Activated CD4-positive, CD25-positive, alpha-beta regulatory T cell treated with anti-CD3 and anti-CD28 coated beads, Interleukin-2, amount 50 U/mL, for 16 hours (primary cell): ENCODE data around the gene CHRM4.

Source experiments
- DNase-seq: peaks from one replicate; pipeline ENCODE4 v3.0.0-alpha.2; 2020; ENCODE audit warnings: low read depth, low spot score

Gene CHRM4

DNA sequence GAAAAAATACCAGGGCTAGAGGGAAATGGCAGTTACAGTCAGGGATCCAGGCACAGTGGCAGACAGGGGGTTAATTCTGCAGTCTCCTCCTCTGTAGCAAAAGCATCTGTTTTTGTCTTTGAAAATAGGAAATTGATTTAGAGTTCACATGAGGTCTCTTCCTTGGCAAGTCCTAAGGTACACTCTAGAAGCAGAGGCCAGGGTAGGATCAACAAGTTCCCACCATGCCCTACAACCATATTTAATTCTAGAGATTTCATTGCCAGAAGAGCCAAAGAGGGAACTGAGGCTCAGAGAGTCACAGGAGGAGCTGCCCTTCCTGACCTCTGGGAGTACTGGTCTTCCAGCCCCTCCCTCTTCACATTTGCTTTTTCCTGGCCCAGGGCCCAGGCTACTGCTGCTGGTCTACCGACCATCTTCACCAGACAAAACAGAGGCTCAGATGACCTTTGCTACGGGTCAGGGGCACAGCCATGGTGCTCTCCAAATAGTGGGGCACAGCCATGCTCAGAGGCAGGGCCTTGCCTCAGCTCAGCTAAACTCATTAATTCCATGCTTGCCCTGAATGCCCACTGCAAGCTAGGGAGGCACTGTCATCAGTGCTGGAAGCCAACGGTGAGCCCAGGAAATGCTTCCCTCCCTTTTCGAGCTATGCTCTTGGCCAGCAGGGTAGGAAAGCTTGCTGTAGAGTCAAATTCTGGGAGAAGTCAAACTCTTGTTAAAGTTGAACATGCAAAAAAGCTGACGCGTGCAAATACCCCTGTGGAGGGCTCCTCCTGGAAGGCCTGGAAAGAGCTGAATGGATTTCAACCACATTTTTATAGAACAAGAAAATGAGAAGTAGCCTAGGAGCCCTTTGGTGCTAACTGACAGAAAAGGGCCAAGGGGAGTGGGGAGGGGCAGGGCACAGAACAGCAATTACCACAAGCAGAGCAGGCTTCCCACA is 11.7 kb upstream of the CHRM4 start:
- no peak for DNase-seq

DNA sequence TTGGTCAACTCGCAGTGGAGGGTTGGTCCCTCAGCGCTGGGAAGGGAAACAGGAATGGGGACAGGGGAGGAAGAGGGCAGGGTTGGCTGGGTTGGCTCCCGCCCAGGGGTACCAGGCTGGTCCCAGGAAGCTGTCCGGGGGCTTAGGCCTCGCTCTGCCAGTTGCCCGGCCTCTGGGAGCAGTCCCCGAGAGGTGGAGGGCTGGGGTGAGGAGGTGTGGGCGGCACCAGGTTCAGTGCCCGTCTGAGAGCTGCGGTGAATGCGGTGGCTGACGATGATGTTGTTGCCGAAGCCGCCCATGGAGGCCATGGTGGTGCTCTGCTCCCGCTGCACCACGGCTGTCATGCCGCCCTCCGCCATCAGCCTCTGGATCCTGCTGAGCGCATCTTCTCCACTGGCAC is 6.0 kb upstream of the CHRM4 start:
- no peak for DNase-seq

DNA sequence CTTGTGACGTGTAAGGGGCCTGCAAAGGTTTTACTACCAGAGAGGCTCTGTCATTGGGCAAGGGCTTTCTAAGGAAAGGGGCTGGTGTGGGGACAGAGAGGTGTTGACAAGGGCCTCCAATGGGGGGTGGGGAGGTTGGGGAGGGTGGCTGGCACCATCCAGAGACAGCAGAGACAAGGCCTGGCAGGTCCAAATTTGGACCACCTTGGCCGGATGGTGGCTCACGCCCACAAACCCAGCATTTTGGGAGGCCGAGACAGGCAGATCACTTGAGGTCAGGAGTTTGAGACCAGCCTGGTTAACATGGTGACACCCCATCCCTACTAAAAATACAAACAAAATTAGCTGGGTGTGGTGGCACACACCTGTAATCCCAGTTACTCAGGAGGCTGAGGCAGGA is 2.2 kb upstream of the CHRM4 start:
- DNase-seq = no peak

GRCh38 chr11:46393231-46393616 is 1.6 kb upstream of the CHRM4 start:
- no peak for DNase-seq

GRCh38 chr11:46392421-46393230 is 1.1 kb upstream of the CHRM4 start:
- DNase-seq = peak; percentile 49

DNA sequence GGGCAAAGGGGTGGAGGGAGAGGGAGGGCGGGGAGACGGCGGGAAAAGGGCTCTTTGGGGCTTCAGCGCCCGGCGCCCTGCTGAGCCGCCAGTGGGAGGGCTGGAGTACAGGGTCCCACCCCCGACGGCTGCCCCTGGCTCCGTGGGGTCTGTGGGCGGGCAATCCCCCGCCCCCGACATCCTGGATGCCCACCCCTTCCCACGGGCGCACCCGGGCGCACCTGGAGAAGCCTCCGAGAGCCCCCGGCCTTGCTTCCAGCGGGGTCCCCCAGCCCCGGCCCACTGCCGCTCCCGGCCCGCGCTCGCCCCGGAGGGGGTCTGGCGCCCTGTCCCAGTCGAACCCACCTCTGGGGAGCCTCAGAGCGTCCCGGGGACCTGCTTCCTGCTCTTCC is 394 bp downstream of the CHRM4 start:
- no peak for DNase-seq

- no peak for DNase-seq
Observed at GRCh38 chr11:46390331-46391171, 1.0 kb downstream of the CHRM4 start.

DNA sequence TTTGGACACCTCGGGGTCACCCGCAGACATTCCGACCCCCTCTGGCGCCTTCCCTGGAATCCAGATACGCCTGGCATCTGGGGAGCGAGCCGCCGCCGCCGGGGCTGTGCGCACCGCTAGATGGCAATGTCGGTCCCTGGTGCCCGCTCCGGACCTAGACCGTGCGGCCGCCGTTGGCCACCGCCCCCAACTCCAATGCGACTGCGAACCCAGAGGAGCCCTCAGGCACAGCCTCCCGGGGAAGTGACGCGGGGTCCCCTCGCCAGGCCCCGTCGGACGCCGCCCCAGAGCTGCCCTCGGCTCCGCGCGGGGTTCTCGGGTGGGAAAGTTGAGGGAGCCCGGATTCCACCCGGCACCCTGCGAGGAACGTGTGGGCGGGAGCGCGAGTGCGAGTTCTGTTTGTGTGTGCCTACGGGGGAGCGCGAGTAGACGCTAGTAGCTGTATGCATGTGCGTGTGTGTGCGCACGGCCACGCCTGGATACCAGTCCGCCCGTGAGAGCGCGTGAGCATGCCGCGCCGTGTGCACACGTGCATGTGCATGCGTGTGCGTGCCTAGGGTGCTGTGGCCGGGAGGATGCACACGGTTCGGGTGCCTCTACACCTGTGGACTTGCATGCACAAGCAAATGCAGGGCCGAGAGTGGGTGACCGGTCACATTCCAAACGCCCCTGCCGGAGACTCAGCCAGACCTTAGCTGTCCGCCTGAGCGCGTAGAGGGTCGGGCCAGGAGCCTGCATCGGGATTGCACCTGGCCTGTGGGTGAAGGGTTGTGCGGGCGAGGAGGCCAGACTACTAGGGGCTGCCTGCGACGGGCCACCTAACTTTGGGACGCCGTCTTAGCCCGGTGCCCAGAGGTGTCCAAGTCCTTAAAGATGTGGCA is 1.9 kb downstream of the CHRM4 start:
- DNase-seq = no peak

GRCh38 chr11:46388619-46389449 is 2.7 kb downstream of the CHRM4 start:
- DNase-seq = no peak

GRCh38 chr11:46387919-46388618 is 3.5 kb downstream of the CHRM4 start:
- DNase-seq = no peak

DNA sequence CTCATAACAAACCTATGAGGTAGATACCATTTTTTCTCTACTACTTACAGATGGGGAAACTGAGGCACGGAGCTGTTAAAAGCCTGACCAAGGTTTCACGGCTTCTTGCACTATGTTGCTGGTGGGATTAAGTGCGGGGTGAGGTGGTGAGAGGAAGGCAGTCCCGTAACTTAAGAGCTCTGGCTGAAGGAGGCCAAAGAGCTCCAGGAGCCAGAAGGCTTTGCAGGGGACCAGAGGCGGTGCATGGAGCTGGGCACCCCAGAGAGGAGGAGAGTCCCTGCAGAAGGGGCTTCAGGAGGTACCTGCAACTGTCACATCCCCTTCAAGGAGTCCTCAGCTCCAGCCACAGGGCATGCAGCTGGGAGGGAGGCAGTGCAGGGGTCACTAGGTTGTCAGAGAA is 4.1 kb downstream of the CHRM4 start:
- DNase-seq = no peak

GRCh38 chr11:46386674-46387073 is 4.9 kb downstream of the CHRM4 start:
- DNase-seq = no peak

DNA sequence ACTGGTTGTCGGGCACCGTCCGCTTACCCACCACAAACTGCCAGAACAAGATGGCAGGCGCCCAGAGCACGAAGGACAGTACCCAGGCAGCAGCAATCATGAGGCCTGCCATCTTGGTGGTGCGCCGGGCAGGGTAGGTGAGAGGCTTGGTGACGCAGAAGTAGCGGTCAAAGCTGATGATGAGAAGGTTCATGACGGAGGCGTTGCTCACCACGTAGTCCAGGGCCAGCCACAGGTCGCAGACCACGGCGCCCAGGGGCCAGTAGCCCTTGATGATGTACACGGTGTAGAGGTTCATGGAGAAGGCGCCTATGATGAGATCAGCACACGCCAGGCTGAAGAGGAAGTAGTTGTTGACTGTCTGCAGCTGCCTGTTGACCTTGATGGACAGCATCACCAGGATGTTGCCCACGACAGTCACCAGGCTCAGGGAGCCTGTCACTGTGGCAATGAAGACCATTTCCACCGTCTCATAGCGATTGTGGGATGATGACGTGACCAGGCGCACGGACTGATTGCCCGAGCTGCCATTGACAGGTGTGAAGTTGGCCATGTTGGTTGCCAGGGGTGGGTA is 5.5 kb downstream of the CHRM4 start:
- DNase-seq = no peak

DNA sequence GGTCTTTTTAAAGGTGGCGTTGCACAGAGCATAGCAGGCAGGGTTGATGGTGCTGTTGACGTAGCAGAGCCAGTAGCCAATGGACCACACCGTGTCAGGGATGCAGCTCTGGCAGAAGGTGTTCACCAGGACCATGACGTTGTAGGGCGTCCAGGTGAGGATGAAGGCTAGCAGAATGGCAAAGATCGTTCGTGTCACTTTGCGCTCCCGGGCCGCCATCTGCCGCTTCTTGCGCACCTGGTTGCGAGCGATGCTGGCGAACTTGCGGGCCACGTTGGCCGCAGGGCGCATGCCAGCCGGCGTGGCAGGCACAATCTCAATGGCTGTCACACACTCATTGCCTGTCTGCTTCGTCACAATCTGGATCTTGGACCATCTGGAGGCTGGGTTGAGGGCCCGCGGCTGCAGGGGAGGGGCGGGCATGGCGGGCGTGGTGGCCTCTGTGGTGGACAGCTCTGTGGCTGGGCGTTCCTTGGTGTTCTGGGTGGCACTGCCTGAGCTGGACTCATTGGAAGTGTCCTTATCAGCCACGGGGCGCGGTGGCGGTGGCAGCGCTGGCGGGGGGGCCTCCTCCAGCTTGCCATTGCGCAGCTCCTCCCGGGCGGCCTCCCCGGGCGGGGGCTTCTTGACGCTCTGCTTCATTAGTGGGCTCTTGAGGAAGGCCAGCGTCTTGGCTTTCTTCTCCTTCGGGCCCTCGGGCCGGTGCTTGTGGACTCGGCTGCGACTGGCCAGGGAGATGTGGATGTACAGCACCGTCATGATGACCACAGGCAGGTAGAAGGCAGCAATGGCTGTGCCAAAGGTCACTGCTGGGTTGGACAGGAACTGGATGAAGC is 6.2 kb downstream of the CHRM4 start:
- no peak for DNase-seq

DNA sequence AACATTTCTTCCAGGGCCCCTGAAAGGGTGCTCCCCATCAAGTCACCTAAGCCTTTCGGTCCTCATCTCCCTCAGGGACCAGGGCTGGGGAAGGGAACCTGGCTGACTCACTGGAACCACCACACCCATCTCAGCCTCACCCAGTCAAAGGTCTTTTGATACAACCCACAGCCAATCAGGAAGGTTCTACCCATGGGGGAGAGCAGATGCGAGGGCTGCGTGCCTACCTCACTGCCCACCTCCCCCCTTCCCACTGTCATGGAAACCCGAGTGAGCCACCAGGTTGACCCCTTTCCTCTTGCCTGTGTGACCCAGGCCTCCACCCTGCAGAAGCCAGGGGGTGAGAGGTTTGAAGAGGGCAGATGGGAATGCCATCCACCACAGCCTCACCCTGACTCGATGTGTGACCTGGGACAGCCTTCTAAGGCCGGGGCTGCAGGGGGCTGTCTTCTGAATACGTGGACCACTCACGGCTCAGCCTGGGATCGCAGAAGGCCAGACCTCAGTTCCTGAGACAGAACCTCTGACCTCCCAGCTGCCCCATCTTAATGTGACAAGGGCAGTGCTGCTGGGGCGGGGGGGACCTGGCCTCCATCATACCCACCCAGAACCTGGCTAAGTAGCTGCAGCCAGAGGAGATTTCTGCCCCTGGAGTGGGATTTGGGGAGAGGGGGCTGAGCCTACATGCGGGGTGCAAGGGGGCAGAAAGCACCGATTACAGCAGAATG is 7.4 kb downstream of the CHRM4 start:
- DNase-seq = no peak

DNA sequence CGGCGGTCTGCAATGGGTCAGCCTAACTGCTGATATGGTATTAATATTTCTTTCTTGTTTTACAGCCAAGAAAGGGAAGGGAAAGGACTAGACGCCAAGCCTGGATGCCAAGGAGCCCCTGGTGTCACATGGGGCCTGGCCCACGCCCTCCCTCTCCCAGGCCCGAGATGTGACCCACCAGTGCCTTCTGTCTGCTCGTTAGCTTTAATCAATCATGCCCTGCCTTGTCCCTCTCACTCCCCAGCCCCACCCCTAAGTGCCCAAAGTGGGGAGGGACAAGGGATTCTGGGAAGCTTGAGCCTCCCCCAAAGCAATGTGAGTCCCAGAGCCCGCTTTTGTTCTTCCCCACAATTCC is 8.2 kb downstream of the CHRM4 start:
- no peak for DNase-seq

GRCh38 chr11:46382646-46383403 is 8.8 kb downstream of the CHRM4 start:
- DNase-seq = no peak
